ENCODE data around the gene IFT122. TPM values are rescaled to one million over a fixed set of nuclear protein-coding genes. Genes with fewer than 3 reads are reported as not detected.

The IFT122 gene
- total RNA-seq, 6 donors from 2014 or later, result 23.7 to 126 (median 29.1) TPM

- ATAC-seq (ENCODE audit: low FRiP score in 2 of 2) (no peak), DNase-seq (no peak)
- peaks cover 15 to 33% (median 18%) of the 10 kb centered on the region in 4 donors for H3K4me1 ChIP-seq
- WGBS, 2 donors, result 86 to 93% methylated on average over 13 of the region's 13 CpGs
- H3K36me3 ChIP-seq, result peaks cover 3 to 58% (median 21%) of the 10 kb centered on the region in 4 donors
- no peak overlapping the region for H3K4me3 ChIP-seq
- no peak for TF ChIP-seq POLR2AphosphoS5 (IDR thresholded peaks at IDR 0.05)
- no peak for TF ChIP-seq EP300 (IDR thresholded peaks at IDR 0.05)
- TF ChIP-seq, protein P1, sequence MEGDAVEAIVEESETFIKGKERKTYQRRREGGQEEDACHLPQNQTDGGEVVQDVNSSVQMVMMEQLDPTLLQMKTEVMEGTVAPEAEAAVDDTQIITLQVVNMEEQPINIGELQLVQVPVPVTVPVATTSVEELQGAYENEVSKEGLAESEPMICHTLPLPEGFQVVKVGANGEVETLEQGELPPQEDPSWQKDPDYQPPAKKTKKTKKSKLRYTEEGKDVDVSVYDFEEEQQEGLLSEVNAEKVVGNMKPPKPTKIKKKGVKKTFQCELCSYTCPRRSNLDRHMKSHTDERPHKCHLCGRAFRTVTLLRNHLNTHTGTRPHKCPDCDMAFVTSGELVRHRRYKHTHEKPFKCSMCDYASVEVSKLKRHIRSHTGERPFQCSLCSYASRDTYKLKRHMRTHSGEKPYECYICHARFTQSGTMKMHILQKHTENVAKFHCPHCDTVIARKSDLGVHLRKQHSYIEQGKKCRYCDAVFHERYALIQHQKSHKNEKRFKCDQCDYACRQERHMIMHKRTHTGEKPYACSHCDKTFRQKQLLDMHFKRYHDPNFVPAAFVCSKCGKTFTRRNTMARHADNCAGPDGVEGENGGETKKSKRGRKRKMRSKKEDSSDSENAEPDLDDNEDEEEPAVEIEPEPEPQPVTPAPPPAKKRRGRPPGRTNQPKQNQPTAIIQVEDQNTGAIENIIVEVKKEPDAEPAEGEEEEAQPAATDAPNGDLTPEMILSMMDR (IDR thresholded peaks at IDR 0.05), result no peak
- no peak for TF ChIP-seq POLR2A (IDR thresholded peaks at IDR 0.05)
- H3K27ac ChIP-seq, result peak overlapping the region in 3 of 4 donors; percentile 17 to 87 (median 53)
- H3K9me3 ChIP-seq, result no peaks in the 10 kb centered on the region
- H3K27me3 ChIP-seq, result no peaks in the 10 kb centered on the region
Observed at GRCh38 chr3:129503471-129504291, 63.7 kb downstream of the IFT122 start.

DNA sequence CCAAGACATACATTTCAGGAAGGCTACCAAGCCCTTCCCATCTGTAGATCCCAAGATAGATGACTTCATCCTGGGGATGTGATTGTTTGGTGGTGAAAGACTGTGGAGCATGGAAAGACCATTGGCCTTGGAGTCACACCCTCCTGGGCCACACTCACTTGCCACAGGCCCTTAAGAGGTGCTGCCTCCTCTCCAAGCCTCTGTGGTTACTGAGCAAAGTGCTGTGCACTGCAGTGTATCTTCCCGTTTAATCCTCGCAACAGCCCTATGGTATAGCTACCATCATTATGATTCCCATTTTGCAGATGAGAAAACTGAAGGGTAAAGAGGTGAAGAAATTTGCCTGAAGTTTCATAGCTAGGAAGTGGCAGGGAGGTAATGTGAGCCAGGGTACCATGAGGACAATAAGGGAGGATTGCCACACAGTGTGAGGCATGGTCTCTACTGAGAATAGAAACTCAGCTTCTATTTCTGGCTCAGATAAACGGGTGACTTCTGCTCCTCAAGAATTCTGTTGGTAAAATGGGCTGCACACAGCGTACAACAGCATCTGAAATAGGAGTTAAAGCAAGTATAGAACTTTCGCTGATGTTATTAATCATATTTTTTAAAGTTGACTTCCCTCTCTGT, 64.6 kb downstream of the IFT122 start:
- Histone ChIP-seq H3K27me3 (no peaks in the 10 kb centered on the region), H3K9me3 (no peaks in the 10 kb centered on the region), H3K4me1 (peaks cover 9 to 26% (median 14%) of the 10 kb centered on the region in 4 donors), H3K36me3 (peaks cover 3 to 58% (median 21%) of the 10 kb centered on the region in 4 donors), H3K4me3 (no peak overlapping the region), H3K27ac (no peak overlapping the region)
- DNase-seq, result no peak
- no peak for ATAC-seq (ENCODE audit: low FRiP score in 2 of 2)
- TF ChIP-seq POLR2AphosphoS5 (IDR thresholded peaks at IDR 0.05) (no peak), POLR2A (IDR thresholded peaks at IDR 0.05) (no peak), EP300 (IDR thresholded peaks at IDR 0.05) (no peak)
- TF ChIP-seq, protein P1 (IDR thresholded peaks at IDR 0.05), result no peak
- WGBS, 2 donors, result 87 to 91% methylated on average over 5 of the region's 5 CpGs

DNA sequence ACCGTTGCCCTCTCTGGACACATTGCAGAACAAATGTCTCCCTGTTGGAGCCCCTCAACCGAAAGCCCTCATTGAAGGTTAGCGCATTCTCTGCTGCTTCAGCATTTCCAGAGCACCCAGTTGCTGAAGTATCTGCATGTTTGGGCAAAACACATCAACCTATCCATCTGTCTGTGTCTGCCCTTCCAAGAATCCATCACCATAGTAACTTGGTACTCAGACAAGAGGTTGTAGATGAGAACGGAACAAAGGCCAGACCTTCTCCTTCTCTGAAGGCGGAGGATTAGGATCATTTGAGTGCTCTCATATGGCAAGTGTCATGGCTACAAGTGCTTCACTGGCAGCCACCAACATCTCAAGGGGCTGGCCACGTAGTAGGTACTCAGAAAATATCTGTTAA, 65.3 kb downstream of the IFT122 start:
- Histone ChIP-seq H3K27me3 (no peaks in the 10 kb centered on the region), H3K4me1 (peaks cover 7 to 20% (median 13%) of the 10 kb centered on the region in 4 donors), H3K36me3 (peaks cover 3 to 62% (median 21%) of the 10 kb centered on the region in 4 donors), H3K4me3 (no peak overlapping the region), H3K27ac (no peak overlapping the region), H3K9me3 (no peaks in the 10 kb centered on the region)
- TF ChIP-seq, protein P1 (IDR thresholded peaks at IDR 0.05), result no peak
- TF ChIP-seq POLR2AphosphoS5 (IDR thresholded peaks at IDR 0.05), result no peak
- TF ChIP-seq EP300 (IDR thresholded peaks at IDR 0.05), result no peak
- TF ChIP-seq POLR2A (IDR thresholded peaks at IDR 0.05), result no peak
- 90 to 96% methylated on average over 6 of the region's 6 CpGs for WGBS, 2 donors
- no peak for ATAC-seq (ENCODE audit: low FRiP score in 2 of 2)
- no peak for DNase-seq

GRCh38 chr3:129506231-129506742, 66.3 kb downstream of the IFT122 start:
- H3K27ac ChIP-seq, result peak overlapping the region in 1 of 4 donors; percentile 47
- WGBS, 2 donors, result 75 to 76% methylated on average over 9 of the region's 9 CpGs
- no peak for TF ChIP-seq POLR2AphosphoS5 (IDR thresholded peaks at IDR 0.05)
- TF ChIP-seq, protein P1 (IDR thresholded peaks at IDR 0.05), result no peak
- TF ChIP-seq POLR2A (IDR thresholded peaks at IDR 0.05), result no peak
- no peak for TF ChIP-seq EP300 (IDR thresholded peaks at IDR 0.05)
- no peak overlapping the region for H3K4me3 ChIP-seq
- H3K9me3 ChIP-seq, result no peaks in the 10 kb centered on the region
- H3K27me3 ChIP-seq, result no peaks in the 10 kb centered on the region
- peaks cover 3 to 62% (median 20%) of the 10 kb centered on the region in 4 donors for H3K36me3 ChIP-seq
- no peak for ATAC-seq (ENCODE audit: low FRiP score in 2 of 2)
- no peak for DNase-seq
- H3K4me1 ChIP-seq, result peaks cover 0 to 18% (median 11%) of the 10 kb centered on the region in 4 donors

All from upper lobe of left lung (tissue), 6 donors.